NT2/D1 (cell line): ENCODE data around the gene M1AP.

Source experiments
- YY1 ChIP-seq: IDR thresholded peaks from 2 replicates; pipeline ENCODE4 v1.6.1; 2011; ENCODE audit not compliant: insufficient read length, insufficient read depth
- ZNF274 ChIP-seq: IDR thresholded peaks from 2 replicates; pipeline ENCODE4 v1.6.1; 2011; ENCODE audit warnings: mild to moderate bottlenecking, low read depth, low read length

- TF ChIP-seq ZNF274 = no peak
- no peak for TF ChIP-seq YY1
Measured at GRCh38 chr2:74696829-74697228, 48.7 kb upstream of the M1AP start.
